AG10803 (cell line): ENCODE measurements around the gene CADPS2.

Experiments used
- DNase-seq: peaks from one replicate; pipeline ENCODE4 v3.0.0; 2010; ENCODE audit warnings: low read depth
- H3K4me3 ChIP-seq: 2 replicates; pipeline ENCODE4 v1.5.1; 2011; ENCODE audit warnings: mild to moderate bottlenecking, low read length, control low read depth
- TF ChIP-seq, protein P1 (sequence below): conservative IDR thresholded peaks from 2 replicates; pipeline ENCODE4 v1.5.1; 2011; ENCODE audit warnings: mild to moderate bottlenecking, low read length, control low read depth, inconsistent platforms

Gene CADPS2

GRCh38 chr7:122789156-122789555 is 97.1 kb downstream of the CADPS2 start:
- DNase-seq: no peak
- TF ChIP-seq, protein P1, sequence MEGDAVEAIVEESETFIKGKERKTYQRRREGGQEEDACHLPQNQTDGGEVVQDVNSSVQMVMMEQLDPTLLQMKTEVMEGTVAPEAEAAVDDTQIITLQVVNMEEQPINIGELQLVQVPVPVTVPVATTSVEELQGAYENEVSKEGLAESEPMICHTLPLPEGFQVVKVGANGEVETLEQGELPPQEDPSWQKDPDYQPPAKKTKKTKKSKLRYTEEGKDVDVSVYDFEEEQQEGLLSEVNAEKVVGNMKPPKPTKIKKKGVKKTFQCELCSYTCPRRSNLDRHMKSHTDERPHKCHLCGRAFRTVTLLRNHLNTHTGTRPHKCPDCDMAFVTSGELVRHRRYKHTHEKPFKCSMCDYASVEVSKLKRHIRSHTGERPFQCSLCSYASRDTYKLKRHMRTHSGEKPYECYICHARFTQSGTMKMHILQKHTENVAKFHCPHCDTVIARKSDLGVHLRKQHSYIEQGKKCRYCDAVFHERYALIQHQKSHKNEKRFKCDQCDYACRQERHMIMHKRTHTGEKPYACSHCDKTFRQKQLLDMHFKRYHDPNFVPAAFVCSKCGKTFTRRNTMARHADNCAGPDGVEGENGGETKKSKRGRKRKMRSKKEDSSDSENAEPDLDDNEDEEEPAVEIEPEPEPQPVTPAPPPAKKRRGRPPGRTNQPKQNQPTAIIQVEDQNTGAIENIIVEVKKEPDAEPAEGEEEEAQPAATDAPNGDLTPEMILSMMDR: no peak
- H3K4me3 ChIP-seq: no peak overlapping the region

DNA sequence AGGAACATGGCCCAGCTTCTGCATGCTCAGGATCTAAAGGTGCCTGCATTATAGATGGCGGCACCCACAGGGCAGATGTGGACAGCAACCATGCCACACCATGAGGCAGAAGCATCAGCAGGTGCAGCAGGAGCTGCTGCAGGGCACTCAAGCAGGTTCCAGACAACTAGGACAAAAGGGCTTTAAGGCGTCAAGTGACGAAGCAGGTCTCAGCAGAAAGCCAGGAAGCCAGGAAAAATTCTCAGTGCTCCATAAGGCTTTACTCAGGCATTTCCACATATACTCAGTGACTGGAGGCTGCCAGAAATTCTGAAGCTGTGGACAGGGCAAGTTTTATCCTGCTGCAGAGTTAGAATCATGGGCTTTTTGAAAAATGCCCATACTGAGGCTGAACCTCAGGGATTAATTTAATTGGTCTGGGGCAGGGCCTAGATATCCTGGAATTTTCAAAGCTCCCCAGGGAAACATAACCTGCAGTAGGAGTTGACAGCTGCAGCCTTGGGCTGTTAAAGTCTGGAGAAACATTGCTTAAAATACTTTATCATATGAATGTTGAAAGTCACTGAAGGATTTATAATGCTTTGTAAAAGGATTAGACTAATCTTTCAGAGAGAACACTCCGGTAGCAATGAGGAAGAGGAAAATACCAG is 115.4 kb downstream of the CADPS2 start:
- DNase-seq: no peak
- TF ChIP-seq, protein P1: no peak
- no peak overlapping the region for H3K4me3 ChIP-seq

GRCh38 chr7:122768827-122769226 is 117.4 kb downstream of the CADPS2 start:
- TF ChIP-seq, protein P1: no peak
- DNase-seq: no peak
- H3K4me3 ChIP-seq: no peak overlapping the region

DNA sequence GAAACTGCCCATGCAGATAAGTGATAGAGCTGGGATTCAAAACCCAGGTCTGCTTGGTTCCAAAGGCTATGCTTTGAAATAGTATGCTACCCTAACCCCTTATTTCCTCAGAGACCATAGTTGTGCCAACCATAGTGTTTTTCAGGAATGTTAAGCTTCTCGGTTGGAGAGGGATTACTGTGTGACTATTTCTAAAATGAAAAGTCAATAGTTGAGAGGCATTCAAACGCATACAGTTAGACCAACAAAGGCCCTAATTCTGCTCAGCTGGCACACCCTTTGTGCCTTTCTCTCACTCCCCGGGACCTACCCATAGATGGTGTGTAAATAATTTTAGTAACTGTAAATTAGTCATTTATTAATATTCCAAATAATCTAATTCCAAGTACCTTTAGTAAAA is 118.9 kb downstream of the CADPS2 start:
- H3K4me3 ChIP-seq: no peak overlapping the region
- TF ChIP-seq, protein P1: no peak
- no peak for DNase-seq

DNA sequence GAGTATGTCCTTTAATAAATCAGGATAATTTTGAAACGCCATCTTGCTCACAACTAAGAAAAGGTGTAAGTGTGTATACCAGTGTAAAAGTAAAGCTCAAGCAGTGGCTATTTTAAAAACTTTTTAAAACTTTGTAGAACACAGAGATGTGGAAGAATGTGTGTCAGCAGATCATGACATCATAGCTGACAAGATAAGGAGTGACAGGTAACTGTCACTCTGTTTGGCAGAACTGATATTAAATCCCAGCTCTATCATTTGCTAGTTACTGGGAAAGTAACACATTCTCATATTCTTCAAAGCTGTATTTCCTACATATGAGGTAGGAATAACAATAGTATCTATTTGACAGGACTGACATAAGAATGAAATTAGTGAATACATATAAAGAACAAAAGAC is 119.7 kb downstream of the CADPS2 start:
- DNase-seq: no peak
- no peak overlapping the region for H3K4me3 ChIP-seq
- TF ChIP-seq, protein P1: no peak

DNA sequence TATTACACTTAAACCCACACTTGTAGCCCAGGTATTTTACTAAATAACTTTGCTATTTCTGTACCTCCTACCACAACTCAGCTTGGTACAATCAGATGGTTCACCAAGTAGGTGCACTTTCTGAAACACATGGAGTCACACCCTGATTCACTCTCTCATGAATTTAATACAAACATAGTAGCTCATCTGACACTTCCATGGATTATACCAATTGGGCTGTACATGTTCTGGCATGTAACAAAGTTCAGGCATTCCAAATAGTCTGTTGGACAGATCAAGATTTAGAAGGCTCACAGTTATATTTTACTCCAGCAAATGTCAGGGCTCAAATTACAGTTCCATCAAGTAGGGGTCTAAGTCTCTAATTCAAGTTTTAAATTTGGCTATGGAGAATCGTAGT is 121.4 kb downstream of the CADPS2 start:
- no peak for DNase-seq
- TF ChIP-seq, protein P1: no peak
- no peak overlapping the region for H3K4me3 ChIP-seq

DNA sequence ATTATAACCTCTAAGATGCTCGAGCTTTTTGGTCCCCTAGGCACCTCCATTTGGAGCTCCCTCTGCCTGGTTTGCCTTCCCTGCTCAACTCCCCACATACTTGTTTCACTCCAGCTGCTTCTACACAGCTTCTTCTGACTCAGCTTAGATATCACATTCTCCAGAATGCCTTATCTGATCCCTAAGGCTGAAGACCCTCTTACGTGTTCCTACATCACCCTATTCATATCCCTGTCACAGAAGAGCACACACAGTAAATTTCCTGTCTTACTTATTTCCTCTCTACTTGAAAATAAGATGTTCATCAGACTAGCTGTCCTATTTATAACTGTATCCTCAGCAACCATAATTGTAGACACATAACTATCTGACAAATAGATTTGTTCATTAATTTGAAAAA is 122.2 kb downstream of the CADPS2 start:
- TF ChIP-seq, protein P1: no peak
- DNase-seq: no peak
- H3K4me3 ChIP-seq: no peak overlapping the region
